HG03558 (cell line): ENCODE measurements around the gene PACRG.

Experiments used
- ATAC-seq: cut with Tn5 transposase; IDR thresholded peaks from one replicate; pipeline ENCODE4 v1.9.1; 2021; ENCODE audit warnings: moderate number of reproducible peaks; ENCODE audit not compliant: unreplicated experiment; ENCODE audit errors: extremely low read depth

The PACRG gene

DNA sequence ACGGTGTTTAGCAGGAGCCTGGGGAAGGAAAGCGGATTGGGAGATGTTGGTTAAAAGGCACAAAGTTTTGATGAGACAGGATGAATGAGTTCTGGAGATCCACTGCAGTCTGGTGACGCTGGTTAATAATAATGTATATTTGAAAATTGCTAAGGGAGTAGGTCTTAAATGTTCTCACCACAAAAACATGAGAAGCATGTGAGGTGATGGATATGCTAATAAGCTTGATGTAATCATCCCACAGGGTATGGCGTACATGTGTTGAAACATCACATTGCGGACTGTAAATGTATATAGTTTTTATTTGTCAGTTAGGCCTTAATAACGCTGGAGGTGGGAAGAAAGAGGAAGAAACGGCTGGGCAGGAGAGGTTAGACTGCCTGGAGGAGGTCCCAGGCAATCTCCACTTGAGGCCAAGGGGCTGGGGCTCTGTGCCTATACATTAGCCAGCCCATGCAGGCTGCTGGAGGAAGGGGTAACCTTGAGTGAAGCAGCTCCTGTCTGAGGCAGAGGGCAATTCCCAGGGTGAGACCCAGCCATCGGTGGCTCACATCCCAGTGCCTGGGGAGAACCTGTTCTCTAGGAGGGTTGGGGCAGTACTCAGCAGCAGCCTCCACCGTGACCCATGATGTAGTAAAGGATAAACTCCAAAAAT lies 498.5 kb downstream of the PACRG start:
- no peak for ATAC-seq

DNA sequence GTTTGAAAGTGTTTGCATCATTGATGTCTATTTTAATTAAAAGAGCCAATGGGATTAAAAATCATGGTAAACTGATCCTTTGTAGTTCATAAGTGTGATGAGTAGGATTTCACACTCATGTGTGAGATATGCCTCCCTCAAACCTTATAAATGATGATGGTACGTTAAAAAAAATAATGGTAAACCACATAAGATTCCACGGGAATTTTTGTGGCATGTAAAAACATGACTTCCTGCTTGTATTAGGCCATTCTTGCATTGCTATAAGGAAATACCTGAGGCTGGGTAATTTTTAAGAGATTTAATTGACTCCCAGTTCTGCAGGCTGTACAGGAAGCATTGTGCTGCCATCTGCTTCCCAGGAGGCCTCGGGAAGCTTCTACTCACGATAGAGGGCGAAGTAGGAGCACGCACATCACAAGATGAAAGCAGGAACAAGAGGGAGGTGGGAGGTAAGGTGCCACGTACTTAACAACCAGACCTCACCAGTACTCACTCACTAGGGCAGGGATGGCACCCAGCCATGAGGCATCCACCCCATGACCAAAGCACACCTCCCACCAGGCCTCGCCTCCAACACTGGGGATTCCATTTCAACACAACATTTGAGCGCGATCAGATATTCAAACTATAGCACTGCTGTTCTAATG lies 499.2 kb downstream of the PACRG start:
- ATAC-seq: no peak

DNA sequence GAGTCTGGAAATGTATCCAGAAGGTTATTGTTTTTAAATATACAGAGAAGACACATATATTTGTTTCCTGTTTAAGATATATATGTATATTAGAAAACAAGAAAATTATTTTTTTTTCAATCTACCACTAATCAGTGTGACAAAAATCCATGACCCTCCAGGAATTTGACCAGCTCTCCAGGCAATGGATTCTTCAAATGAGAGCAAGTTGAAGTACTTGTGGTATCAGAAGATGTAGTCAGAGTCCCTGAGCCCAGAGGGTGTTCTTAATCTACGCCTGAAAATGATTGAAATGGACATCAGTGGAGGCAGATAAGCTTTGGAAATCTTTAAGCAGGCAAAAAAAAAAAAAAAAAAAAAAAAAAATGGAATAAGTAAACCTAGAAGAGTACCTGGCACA lies 500.3 kb downstream of the PACRG start:
- ATAC-seq: no peak

DNA sequence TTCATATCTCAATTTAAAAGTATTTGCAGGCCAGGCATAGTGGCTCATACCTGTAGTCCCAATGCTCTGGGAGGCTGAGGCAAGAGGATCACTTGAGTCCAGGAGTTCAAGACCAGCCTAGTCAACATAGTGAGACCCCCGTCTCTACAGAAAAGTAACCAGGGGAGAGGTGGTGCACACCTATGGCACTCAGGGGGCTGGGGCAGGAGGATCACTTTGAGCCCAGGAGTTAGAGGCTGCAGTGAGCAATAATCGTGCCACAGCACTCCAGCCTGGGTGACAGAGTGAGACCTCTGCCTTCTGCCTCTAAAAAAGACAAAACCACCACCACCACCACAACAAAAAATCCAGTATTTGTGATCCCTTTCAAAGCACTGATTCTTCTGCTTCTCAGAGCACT lies 501.3 kb downstream of the PACRG start:
- no peak for ATAC-seq

DNA sequence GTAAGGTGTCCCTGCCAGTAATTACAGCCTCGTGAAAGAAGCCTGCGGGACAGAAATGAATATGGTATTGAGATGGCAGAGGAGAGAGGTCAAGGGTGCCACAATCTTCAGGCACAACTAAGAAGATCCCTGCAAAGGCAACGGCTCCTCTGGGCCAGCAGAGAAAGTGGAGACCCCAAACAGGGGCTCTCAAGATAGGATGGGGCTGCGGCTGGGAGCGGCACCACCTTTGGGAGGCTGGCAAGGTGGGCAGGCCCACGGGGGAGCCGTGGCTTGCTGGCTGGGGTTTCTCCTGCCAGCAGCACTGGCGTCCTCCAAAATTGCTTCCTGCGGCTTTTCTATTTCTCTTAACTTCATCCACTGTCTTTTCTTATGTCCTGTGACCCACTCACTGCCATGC lies 503.1 kb downstream of the PACRG start:
- no peak for ATAC-seq

DNA sequence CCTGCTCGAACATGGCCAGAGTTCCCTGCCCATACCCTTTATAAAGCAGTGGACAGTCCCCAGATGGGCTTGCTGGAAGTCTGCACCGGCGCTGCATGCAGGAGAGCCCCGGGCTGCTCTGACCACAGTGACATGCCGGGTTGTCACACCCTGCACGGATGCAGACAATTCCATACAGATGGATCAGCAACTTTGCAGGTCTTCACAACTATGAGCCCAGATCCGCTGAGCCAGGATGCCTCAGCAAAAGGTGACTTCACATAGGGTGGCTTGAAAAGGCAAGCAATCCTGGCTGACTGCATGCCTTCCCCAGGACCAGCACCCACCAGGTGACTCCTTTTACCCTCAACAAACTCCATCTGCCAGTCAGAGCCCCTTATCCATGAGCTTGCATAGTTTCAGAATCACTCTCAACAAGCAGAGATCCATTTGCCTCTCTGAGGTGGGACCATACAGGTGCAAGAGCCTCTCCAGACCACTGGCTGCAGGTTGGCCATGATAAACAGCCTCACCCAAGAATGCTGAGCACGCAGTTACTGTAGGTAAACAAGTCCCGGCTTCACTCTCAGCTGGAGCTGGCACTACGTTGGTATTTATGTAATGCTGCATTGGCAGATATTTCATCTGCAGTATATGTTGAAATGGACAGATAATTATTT lies 503.7 kb downstream of the PACRG start:
- no peak for ATAC-seq

DNA sequence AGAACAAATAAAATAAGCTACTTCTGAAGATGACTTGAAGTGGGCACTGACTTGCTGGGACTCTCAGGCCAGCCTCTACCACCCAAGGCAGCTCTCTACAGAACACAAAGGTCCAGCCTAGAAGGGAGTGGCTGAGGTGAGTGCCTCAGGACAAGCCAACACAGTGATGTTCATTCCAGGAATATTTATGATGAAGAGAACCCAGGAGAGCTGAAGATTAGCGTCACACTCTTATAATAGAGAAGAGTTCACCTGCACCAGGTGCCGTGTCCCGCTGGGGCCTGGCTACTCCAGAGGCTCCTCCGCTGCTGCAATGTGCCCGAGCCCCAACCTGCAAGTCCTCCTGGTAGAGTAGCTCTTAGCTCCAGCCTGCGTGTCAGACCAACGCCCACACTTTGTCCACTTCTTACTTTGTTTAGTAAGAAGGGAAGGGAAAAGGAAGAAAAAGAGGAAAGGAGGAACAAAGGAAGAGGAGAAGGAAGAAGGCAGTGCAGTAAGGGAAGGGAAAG lies 504.3 kb downstream of the PACRG start:
- ATAC-seq: no peak

DNA sequence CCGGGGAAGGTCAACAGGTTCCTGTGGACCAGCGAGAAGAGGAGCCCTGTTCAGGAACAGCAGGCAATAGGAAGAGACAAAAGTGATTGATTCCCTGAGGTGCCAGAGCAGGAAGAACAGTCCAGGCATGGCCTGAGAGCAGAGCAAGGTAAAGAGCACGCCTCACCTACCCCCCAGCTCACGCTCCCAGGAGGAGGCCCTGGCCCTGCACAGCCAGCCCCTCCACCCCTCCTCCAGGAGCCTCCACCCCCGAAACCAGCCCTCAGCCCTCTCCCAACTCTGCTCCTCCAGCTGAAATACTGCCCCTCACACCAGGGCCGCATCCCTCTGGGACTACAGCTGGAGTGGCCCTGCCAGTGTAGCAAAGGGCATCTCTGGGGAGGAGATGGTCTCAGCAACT lies 504.9 kb downstream of the PACRG start:
- ATAC-seq: no peak

DNA sequence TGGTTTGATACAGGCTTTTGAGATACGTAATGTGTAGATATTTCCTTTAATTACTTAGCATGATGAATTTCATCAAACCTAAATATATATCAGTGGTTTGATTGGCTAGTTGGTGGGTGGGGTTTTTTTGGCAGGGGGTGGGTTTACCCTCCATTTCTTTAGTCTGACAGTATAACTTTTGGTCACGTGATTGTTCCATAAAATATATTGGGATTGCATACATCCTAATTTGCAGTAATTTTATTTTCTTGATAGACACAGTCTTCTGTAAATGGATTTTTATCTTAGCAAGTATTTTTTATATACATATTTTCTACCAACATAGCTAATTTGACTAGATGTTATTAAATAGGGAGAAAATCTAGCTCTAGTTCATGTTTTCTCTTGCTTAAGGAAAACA lies 509.3 kb downstream of the PACRG start:
- ATAC-seq: no peak

DNA sequence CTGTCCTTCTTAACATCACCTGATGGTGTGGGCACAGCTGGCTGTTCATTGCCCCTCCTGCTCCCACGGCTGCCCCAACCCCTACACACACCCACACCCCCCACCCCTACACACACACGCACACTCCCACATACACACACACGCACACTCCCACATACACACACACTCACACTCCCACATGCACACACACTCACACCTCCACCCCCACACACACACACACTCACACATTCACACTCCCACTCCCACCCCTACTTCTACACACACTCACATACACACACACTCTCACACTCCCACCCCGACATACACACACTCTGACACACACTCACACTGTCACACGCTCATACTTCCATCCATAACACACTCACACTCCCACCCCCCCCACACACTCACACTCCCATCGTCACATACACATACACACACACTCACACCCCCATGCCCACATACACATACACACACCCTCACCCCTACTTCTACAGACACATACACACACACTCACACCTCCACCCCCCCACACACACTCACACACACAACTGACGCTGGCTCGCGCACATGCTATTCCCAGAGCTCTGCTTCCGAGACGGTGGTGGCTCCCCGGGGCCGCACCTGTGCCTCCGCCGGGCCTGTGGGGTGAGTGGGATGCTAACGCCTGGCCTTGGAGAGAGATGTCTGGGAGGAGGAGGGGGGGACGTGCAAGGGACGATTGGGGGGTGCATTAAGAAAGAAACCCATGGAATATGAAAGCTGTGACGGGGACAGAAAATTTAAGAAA lies 512.0 kb downstream of the PACRG start:
- ATAC-seq: no peak

DNA sequence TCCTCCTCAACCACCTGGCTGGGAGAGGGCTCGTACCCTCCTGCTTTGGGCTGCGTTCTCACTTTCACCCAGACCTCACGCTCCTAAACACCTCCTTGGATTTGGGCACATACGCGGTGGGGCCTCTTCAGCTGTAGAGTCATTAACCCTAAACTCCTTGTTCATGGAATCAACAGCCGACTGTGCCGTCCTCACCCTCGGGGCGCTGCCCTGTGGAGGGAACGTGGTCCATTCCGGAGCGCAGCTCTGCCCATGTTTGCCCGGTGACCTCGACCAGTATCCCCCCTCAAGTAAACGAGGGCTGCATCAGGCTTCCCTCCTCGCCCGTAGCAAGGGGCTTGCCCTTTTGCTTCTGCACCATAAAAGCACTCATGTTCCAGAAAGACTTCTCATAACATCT lies 512.8 kb downstream of the PACRG start:
- no peak for ATAC-seq

DNA sequence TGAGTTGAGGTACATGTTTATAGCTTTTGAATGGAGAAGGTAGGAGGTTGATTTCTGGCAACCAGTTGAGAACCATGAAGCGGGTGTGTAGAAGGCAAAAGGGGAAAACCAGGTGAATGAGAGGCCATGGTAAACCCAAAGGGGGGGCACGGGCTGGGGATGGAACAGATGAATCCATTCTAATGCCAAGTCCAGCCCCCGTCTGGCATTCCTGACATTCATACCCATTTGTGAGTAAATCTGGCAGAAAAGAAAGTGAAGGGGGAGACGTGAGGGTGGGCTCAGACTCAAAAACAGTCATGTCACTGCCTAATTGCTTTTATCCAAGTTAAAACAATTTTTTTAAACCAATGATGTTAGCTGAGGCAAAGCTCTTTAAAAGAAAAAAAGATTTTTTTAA lies 513.9 kb downstream of the PACRG start:
- ATAC-seq: no peak

DNA sequence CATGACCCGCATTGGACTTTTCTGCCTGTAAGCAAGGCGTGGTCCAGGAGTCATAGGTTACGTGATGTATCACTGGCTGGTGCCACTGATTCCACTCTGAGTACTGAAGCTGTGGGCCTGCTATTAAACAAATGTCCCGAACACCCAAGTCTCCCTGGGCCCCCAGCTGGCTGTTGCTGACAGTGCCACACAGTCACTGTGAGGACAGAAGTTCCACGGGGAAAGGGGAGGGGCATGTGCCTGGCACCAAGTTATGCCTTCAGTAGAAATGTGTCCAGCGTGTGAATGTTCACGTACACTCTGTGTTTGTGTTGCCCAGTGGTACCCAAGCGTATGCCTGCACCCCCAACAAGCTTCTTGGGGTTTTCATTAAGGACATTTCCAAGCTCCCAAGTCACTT lies 515.3 kb downstream of the PACRG start:
- no peak for ATAC-seq

DNA sequence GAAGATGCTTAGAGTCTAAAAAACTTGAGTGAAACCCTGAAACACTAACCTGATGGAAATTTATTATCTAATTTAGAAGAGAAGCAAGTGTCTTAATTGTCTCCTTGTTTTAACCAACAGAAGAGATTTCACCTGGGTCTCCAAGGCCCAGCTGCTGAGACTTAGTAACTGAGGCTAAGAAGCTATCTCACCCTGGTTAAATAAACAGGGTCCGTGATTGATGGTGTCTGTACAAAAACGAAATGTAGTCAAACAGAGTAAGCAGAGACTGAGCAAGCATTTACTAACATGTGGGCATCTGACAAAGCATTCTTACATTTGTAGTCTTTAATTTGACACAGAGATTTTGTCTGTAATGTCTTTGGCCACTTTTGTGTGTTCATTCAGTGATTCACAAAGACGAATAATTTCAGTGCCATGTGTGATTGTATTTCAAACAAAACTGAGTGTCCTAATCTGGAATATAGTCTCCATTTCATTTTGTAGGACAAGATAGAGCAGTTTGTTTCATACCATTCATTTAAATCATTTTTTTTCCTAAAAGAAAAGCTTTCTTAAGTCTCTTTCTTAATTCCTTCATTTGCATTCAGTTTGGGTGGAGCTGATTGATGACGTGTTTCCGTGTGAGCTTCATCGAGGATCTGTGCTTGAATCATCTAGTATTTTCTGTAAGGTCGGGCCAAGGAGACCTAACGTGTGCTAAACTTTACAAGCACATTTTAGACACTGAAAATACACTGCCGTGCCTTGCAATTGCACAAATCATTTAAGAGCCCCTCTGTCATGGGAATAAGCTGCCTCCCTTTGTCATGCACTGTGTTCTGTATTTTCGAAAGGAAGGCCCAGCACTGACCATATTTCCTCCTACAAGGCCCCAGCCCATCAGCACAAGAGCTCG lies 516.2 kb downstream of the PACRG start:
- ATAC-seq: no peak

DNA sequence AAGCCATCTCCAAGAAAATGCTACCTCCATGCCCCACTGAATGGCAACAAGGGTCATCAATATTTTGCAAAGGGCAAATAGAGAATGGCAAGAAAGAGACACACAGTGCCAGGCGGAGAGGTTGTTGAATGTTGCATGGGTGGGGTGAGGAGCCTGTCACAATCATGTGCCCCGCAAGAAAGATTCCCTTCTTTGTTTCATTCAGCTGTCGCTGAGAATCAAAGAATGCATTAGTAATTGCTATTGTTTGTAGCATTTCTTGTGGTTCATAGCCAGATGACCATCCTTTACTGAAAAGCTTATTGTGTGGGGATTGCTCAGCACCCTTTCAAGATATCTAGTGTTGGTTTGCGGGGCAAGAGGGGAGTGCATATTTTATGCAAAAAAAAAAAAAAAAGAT lies 520.3 kb downstream of the PACRG start:
- no peak for ATAC-seq

DNA sequence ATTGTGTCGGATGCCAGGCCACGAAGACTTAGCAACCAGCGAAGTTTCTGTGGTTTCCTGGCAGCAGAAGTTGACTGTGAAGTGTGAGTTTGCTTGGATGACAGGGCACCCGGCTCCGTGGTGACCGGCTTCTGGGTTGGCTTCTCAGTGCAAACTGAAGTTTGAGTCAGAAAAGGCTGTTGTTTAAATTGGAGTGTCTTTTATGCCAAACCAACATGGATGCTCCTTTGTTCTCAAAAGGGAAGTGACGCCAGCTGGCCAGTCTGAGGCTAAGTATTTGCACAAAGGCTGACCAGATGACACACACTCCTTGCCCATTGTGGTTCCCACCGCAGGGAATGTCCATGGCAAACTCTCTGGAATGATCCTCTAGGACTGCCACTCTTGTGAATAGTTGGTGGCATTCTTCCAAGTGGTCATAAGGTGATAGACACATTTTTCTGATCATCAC lies 521.9 kb downstream of the PACRG start:
- ATAC-seq: no peak

DNA sequence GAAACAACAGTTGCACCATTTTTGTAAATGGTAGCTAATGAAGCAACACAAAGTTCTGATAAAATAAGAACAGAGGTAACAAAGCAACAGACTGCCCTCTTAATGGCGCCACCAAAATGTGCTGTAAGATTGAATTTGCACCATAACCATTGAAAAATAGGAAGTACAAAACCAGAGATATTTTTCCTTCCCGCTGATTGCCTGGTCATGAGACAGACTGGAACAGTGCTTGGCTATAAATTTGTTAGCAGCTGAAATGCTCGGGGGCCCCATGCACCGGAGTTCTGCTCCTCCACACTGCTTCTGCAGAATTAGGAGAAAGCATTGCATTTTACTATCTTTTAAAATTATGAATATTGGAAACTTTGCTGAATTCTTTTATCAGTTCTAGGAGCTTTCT lies 522.3 kb downstream of the PACRG start:
- ATAC-seq: no peak

DNA sequence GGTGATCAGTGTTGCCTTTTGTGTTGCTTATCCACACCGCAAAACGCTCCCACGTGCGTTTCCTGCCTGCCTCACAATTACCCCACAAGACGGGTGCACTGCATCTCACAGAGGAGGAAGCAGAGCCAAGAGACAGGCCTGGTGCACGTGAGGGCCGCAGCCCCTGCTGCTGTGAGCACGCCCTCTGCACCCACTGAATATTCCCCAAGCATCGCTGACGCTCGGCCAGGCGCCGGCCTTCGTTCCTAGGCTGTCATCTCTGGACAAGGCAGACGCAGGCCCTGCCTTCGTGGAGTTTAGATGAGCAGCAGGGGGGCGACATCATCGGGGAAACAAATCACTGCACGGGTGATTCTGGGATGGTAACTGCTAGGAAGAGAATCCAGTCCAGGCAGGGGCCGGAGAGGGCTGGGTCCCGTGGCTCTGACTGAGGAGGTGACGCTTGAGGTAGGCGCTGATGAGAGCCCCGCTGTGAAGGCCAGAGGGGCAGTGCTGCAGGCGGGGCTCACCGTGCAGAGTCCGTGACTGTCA lies 524.4 kb downstream of the PACRG start:
- no peak for ATAC-seq

DNA sequence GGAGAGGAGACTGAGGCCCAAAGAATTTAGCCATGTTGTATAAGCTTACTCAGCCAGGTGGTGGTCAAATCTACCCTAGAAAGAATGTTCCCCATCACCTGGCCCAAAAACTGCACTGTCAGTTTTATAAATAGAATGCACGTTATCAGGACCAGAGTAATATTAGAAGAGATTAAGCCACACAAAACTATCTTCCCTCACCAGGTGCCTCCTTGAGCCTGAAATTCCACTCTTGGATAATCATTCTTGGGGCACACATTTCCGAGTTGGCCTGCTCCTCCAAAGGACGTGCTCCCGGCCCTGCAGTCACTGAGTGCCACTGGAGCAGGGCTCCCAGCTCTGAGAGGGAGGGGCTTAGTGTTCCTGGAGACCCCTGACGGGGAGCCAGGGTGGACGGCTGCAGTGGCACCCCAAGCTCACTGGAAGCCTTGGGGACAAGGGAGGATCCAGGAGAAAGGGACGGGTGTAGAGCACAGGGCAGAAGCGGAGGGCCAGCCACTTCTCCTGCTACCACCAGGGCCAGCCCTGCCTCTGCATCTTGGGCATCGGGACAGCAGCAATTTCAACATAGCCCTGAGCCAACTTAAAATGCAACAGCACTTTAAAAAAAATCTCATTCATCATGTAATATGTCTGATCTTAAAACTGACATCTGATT lies 525.9 kb downstream of the PACRG start:
- no peak for ATAC-seq
